Hematopoietic multipotent progenitor cell (in vitro differentiated cells): ENCODE results near the gene NEK10. TPM values are rescaled to one million over a fixed set of nuclear protein-coding genes. Genes with fewer than 3 reads are reported as not detected.
"Not testable (repeated sequence)": the region's sequence is repeated elsewhere in the genome, so short reads cannot be mapped to it uniquely, and the experiment has no call there.

Source experiments
- DNase-seq, 3 donors: peaks; one replicate each; pipeline ENCODE4 v3.0.0-alpha.2; 2011 to 2015; ENCODE audit warnings: low read depth in 2 of 3, low spot score in 2 of 3
- total RNA-seq: library from RNA; depleted of rRNA; stranded (reverse); fragments of >200 nt; gene quantifications from one replicate; pipeline ENCODE4 v1.2.3, GENCODE V29; 2012

Gene NEK10
- total RNA-seq, 1 donor, result 1.3 TPM

DNA sequence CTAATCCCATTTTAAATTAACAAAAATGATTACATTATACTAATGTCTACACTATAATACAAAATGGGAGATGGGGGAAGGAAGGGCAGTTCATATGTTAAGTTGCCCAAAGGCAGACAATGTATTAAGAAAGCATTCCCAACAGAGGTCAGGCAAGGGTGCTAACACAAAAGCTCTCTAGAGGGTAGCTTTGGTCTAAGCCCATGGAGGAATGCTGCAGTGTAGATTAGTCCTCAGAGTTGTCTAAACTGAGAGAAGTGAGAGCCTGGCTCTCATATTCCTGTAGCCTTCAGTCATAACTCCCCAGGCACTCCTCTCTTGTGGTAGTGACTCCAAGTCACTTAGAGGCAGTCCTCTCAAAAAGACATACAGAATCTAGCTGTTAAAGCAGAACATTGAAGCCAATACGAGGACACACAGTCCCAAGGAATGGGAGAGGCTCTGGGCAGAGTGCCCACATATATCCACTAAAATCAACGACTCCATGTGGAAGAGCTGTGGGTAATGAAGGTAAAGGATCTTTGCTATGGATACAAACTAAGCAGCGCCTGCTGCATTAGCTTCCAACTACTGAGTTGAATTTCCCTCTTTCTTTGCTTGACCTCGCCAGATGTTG is 14.5 kb downstream of the NEK10 start:
- DNase-seq, result no peak

GRCh38 chr3:27354161-27354560 is 15.0 kb downstream of the NEK10 start:
- no peak for DNase-seq

GRCh38 chr3:27353221-27353620 is 16.0 kb downstream of the NEK10 start:
- no peak for DNase-seq

DNA sequence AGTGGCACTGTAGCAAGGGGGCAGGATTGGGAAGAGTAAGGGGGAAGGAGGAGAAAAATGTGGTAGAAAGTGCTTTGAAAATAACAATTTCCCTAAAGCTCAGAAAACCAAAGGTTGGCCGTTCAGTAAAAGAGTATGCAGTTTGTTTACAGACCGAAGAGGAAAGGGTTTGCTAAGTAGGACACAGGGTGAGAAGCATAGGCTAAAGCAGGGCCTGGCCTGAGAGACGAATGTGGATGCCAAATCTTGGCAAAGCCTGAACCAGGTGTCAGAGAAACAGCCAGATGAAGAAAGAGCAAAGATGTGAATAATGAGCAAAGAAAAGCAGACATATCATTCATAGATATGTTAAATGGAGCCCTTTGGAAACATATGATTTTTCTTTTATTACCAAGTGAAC is 17.1 kb downstream of the NEK10 start:
- no peak for DNase-seq

DNA sequence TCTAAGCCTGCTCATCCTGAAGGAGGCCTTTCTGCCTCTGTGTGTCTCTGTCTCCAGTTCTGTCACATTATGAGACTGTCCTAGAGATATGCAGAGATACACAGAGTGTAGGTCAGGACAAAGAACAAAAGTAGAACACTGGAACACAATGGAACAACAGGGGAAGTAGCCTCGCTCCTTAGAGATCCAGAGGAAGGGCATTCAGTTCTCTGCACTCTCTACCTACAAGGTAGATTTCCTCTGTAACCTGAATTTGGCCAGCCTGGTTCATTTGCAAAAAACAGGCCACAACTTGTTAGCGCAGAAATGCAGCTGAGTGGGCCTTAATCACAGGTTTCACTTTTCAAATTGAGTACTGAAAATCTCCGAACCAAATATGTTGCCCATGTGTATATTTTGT is 19.4 kb downstream of the NEK10 start:
- DNase-seq, result no peak

DNA sequence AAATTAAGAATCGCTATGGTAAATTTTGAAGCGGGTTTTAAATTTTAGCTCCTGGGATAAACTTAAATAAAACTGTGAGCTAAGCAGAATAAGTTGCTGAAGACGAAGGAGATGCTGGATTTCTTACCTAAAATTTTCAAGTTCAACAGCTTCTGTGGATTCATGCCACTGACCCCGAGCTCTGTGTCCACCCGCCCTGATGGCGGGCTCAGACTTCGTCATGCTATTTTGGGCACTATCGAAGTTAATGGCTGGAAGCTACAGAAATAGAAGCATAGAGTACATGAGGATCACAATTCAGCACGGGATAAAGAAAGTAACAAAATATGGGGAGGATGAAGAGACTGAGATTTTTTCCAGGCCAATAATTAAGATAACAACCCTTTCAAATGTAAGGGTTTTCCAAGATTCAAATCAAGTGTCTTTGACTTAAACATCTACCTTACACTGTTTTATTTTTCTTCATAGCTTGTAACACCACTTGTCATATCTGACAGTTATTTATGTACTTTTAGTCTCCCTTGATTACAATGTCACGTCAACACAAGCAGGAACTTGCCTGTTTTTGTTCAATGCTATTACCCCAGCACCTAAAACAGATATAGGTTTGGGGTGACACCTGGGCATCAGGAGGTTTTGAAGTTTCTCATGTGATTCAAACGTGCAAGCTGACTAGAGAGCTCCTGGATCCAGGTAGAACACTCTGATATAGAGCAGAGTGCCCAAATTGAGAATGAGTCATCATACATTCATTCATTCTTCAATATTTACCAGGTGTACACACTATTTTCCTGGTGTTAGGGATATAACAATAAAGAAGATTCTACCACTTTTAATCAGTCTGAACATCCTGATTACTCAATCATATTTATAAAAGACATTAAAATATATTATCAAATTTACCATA is 23.0 kb downstream of the NEK10 start:
- DNase-seq, result no peak

GRCh38 chr3:27345493-27345892 is 23.7 kb downstream of the NEK10 start:
- peak in 2 of 3 donors; percentile 47 to 85 for DNase-seq

DNA sequence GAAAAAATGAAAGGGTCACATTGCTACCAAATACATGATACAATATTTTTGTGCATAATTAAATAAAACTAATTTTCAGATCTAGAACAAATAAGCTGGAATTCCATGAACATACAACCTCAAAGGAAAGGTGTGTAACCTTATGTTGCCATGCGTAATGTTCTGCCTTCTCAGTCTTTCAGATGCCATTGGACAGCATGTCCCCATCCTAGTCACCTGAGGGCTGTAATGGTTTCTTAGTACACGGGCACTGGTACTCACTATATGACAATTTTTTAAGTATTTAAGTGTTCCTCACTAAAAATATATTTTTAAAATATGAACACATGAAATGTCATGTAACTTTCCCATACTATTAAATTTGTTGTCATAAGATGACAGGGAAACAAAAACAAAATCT is 24.1 kb downstream of the NEK10 start:
- no peak for DNase-seq

DNA sequence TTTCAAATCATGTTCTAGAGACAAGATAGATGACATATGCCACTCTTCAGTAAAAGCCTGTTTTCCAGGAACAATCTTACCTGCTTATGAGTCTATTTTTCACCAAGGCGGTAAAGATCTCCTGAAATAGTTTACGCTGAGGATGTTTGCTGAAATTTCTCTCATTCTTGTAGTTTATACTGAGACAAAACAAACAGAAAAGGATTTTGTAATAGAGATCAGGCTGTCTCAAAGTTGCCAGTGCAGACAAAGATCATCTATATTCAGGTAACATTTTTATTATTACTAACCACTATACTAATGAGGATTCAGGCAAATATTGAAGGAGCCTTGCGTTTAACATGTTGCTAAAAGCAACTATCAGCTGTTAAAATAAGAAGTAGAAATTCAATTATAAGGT is 25.0 kb downstream of the NEK10 start:
- no peak for DNase-seq

DNA sequence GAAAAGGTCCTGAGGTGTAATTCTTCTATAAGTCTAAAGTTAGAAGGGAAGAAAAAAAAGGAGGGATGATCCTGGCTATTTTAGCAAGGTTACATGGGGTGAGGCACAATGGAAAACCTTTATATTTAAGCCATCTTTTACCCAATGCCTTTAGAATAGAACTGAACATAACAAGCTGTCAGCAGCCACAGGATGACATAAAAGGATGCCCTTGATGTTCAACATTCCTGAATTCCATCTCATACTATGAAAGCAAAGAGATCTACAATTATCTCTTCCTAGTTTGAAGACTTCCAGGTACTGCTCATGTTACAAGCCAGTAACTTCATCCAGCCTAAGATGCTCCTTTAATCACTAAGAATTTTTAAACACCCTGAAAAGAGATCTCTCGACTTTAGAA is 26.9 kb downstream of the NEK10 start:
- DNase-seq, result no peak

DNA sequence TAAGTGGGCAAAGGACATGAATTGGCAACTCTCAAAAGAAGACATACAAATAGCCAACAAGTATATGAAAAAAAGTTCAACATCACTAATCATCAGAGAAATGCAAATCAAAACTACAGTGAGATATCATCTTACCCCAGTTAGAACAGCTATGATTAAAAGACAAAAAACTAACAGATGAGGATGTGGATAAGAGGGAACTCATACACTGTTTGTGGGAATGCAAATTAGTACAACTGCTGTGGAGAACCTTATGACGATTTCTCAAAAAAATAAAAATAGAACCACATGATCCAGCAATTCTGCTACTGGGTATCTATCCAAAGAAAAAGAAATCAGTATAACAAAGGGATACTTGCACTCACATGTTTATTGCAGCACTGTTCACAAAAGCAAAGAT is 28.6 kb downstream of the NEK10 start:
- peak in 1 of 3 donors; percentile 40 for DNase-seq

- no peak for DNase-seq
Observed at GRCh38 chr3:27335571-27335970, 33.6 kb downstream of the NEK10 start.

DNA sequence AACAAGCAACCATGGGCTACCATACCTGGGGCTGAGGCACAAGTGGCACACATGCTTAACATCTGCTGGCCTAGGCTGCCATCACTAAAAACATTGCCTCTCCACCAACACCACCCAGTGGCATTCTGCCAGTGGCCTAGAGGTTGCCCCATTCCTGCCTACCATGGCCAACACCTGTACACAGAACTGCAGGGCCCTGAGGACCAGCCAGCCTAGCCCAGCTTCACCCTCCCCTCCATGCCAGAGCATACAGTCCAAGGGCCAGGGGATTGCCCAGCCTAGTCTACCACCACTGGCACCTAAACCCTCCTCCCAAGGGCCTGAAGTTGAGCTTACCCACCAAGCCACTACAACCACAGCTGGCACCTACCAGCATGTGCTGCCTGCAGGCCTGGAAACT is 35.3 kb downstream of the NEK10 start:
- no peak for DNase-seq

DNA sequence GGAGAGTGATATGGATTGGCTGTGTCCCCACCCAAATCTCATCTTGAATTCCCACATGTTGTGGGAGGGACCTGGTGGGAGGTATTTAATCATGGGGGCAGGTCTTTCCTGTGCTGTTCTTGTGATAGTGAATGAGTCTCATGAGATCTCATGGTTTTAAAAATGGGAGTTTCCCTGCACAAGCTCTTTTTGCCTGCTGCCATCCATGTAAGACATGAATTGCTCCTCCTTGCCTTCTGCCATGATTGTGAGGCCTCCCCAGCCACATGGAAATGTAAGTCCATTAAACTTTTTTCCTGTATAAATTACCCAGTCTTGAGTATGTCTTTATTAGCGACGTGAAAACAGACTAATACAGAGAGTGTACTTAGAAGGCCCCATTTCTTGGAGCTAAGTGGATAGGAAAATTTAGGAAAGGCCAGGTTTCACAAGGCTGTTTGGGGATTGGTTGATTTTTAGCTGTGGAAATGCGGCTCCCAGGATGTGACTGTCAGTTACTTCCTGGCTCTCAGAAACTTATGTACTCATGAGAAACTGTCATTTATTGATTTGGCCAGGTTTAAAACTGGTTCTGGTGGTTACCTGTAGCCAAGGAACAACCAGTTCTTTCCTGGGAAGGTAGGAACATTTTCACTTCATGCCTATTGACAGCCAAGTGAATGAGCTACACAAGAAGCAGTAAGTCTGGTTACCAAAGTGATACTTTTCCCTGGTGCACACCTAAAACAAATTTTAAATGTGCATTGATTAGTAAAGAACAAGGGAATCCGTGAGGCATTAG is 40.0 kb downstream of the NEK10 start:
- DNase-seq, result not testable (repeated sequence)

- no peak for DNase-seq
Observed at GRCh38 chr3:27326629-27327545, 42.3 kb downstream of the NEK10 start.

- DNase-seq, result no peak
Observed at GRCh38 chr3:27326202-27326601, 43.0 kb downstream of the NEK10 start.

GRCh38 chr3:27325419-27325818 is 43.8 kb downstream of the NEK10 start:
- DNase-seq, result no peak

- DNase-seq, result no peak
Observed at GRCh38 chr3:27324686-27325085, 44.5 kb downstream of the NEK10 start.

DNA sequence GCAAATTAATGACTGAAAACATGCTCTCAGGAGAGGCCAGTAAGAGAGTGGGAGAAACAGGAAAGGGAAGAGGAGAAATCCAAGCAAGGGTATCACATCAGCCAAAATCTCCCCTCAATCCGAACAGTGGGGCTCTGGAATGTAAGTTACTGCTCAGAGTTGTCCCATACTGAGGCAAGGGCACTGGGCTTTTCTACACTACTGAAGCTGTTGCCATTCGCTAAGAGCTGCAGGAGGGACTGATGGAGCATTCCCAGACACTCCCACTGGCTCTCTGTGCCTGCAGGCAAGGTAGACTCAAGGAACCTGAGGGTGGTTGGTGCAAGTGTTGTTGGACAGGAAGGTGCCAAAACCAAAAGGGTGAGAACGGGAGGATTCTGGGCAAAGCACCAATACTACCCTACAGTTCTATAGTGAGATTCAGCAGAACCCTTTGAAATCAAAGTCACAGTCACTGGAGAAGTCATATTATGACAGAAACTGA is 46.1 kb downstream of the NEK10 start:
- no peak for DNase-seq

DNA sequence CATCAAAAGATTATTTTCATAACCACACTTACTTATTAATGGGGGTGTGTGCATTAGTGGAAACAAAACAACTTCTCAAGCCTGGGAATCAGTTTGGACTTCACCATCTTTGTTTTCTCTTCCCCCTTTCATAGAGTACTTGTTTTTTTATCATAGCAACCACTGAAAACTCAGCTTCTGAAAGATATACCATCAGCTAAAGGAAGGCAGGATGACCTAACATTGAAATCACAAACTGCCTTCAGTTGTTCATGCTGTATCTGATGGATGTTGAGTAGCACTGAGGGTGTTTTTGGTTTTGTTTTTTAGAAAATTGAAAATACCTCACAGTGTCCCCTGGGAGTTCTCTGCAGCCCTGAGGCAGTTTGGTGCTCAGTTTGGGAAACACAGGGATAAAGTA is 46.5 kb downstream of the NEK10 start:
- DNase-seq, result no peak
